SK-N-MC (cell line): Measurements from ENCODE around the gene UNC93B1.

Source experiments
- EZH2 ChIP-seq: fragments of 200-600 bp; sonication (generic); IDR thresholded peaks from one replicate; pipeline ENCODE4 v1.6.1; 2017; ENCODE audit warnings: antibody characterized with exemption
- POLR2AphosphoS5 ChIP-seq: IDR thresholded peaks from 2 replicates; pipeline ENCODE4 v1.6.1; 2012; ENCODE audit warnings: mild to moderate bottlenecking, low read depth, low read length, borderline replicate concordance

GRCh38 chr11:68040957-68041591 is 37.2 kb upstream of the UNC93B1 start:
- TF ChIP-seq POLR2AphosphoS5, result no peak
- TF ChIP-seq EZH2, result no peak
